Measurements from ENCODE around the gene PIM2.

The PIM2 gene

DNA sequence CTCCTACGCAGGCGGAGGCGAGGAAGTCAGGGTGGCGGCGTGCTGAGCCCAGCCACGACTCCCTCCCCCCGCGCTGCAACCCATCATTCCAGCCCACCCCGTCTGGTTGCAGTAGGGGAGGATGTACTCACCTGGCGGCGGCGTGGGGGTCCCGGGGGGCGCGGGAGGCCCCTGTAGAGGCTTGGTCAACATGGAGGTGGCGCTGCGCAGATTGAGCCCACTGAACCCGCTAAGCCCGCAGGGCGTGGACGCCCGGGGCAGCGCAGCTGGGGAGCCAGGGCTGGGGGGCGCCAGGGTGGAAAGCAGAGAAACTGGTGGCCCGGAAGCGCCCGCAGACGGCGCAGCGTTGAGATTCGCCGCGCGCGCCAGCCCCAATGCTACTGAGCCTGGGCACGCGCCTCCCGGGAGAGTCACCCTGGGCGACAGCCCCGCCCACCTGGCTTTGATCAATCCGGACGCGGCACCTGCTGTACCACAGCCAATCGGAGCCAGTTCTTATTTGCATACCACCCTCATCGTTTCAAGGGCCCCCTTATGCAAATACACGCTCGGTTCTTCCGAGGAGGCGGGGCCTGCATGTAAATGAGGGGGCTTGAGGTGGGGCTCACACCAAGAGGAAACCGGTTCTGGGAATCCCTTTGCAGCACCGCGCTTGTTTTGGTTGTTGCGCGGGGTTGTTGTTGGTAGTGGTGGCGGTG, at the start of gene PIM2:
PIM2 (minus strand) TSS at position 382 of the 698 bp plus-strand sequence; CDS start at position 192, 190 bp downstream.
- DNase-seq = peak; percentile 85

GRCh38 chrX:48968377-48968776, 49.6 kb upstream of the PIM2 start:
- no peak for DNase-seq

DNA sequence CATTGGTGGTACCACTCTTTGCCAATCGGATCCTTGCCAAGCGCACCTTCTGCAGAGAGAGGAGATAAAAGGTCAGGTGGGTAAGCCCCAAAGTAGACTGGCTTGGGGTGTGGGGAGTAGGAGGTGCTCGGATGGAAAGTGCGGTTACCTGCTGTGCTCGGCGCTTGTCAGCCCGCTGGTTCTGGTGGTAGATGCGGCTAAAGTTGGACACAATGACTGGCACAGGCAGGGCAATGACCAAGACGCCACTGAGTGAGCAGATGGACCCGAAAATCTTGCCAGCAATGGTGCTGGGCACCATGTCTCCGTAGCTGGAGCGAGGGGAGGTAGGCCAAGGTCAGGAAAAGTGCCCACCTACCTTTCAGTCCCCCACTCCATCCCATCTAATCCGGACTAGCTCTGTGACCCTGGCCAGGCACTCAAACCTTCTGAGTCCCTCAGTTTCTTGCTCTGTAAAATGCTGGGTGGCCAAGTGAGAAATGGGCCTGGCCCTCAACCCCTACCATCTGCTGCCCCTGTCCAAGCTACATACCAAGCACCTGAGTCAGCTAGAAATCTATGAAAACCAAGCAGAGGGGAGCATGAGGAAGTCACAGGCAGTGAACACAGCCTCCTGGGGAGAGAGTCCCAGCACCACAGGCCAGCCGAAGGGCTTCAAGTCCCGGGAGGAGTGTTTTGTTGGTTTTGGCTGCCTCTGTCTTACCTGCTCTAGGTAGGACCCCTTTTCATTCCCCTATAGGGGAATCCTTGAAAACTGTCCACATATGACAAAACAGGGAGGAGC, 48.2 kb upstream of the PIM2 start:
- no peak for DNase-seq

- no peak for DNase-seq
Measured at GRCh38 chrX:48965959-48966358, 47.1 kb upstream of the PIM2 start.

DNA sequence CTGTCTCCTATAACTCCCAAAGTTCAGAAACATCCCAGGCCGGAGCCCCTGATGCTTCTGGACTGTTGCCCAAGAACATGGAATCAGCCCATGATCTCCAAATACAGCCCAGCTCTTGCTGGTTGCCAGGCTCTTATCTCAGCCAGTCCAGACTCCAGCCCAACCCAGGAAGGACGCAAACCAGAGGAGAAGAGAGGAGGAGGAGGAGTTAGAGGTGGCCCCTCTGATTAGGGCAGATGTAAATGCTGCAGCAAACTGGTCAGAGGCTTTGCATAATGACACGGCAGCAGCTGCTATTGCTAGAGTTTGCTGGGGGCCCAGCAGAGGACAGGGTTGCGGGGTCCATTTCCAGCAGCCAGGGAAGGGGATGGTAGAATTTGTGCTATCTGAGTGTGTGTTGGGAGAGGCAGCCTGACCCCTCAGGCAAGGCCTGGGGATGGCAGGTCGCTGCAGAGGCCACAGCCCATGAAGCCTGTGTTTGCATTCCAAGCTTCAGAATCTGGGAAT, 42.8 kb upstream of the PIM2 start:
- DNase-seq = no peak

- DNase-seq = no peak
Measured at GRCh38 chrX:48960291-48960690, 41.5 kb upstream of the PIM2 start.

GRCh38 chrX:48958635-48959094, 39.8 kb upstream of the PIM2 start:
- no peak for DNase-seq

DNA sequence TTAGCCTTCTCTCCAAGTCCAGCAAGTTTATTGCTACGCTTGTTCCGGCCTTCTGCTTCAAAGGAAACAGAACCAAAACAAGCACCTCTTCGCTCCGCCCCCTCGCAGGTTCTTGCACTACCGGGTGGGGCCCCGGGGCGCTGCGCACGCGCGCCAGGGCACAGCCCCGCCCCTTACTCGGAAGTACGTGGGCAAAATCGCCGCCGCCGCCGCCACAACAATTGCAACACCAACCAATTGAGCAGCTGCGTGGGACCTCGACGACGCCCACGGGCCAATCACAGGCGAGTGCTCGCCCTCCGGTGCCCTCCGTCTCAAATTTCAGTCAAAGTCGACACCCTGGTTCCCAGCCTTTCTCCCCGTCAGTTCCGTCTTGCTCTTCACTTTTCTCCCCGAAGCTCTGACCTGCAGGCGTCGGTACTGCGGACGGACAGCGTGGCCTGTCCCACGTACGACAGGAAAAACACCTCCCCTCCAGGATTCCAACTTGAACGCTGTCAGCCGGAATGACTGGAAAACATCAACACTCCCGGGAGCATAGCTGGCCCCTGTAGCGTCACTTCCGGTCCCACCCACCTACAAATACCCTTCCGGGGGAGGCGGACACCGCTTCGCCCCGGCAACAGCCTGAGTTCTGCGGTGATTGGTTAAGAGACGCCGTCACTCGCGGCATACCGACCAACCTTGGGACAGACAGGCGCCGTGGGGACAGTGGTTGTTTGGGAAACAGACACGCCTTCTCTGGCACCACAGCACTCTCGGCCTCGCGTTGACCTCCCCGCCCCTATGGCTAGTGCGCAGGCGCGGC, 39.2 kb upstream of the PIM2 start:
- peak; percentile 92 for DNase-seq

- DNase-seq = no peak
Measured at GRCh38 chrX:48957477-48957826, 38.6 kb upstream of the PIM2 start, which contains the start of gene OTUD5. OTUD5 (minus strand) TSS chrX:48957607; CDS start chrX:48957570, 37 bp downstream.

DNA sequence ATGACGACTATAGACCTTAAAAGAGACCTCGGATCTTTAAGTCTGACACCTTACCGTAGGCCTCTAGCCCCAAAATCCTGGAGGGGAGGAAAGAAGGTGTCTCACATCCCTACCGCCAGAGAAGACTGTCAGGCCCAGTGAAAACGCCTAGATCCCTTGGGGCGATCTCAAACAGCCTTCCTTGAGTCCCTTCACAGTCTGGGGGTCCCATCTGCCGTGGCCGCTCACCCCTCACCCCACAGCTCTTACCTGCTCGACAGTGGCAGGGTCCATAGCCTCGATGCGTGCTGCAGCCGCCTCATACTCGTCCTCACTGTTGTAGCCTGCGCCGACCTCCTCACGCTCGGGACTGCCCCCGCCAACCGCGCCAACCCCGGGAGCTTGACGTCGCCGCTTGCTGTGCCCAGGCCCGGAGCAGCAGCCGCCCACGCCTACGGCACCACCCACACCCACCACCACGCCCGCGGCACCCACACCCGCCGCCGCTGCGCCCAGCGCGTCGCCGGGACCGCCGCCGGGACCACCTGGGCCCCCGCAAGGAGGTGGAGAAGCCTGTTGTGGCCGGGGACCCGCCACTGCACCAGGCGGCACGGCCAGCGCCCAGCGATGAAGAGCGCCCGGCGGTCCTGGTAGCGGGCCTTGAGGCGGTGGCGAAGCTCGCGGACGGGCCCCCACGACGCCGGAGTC, 38.0 kb upstream of the PIM2 start:
- DNase-seq = no peak

- DNase-seq = no peak
Measured at GRCh38 chrX:48948589-48948988, 29.8 kb upstream of the PIM2 start.

GRCh38 chrX:48945517-48946348, 26.9 kb upstream of the PIM2 start:
- no peak for DNase-seq

GRCh38 chrX:48942895-48943294, 24.1 kb upstream of the PIM2 start:
- DNase-seq = no peak

- DNase-seq = no peak
Measured at GRCh38 chrX:48940404-48940955, 21.7 kb upstream of the PIM2 start.

DNA sequence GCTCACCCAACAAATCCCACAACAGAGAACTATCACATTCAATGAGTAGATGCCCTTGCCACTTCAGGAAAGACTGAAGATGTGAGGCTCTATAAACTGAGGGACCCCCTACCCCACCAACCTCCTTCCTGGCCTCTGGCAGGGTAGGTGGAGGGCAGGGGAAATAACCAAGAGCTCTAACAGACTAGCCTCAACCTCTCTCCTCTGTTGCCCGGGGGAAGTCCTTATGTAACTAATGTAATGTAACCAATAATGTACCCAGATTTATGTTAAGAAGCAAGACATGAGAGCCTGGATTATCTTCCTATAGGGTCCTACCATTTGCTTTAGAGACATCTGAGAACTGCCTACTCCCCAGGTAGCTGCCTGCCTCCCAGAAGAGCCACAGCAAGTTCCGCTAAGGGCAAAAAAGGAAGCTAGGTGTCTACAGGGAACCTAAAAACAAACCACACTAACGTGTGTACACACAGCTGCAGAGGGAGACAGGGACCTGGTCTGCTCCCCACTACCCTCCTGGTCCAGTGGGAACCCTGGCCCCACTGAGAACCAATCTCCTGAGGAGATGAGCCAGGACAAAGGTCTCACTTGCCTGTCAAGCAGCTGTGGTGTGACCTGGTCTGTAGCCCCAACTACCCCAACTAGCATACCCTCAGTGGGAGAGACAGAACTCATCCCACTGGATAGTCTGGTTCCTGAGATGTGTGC, 20.9 kb upstream of the PIM2 start:
- DNase-seq = no peak

- no peak for DNase-seq
Measured at GRCh38 chrX:48938721-48939425, 20.0 kb upstream of the PIM2 start.

DNA sequence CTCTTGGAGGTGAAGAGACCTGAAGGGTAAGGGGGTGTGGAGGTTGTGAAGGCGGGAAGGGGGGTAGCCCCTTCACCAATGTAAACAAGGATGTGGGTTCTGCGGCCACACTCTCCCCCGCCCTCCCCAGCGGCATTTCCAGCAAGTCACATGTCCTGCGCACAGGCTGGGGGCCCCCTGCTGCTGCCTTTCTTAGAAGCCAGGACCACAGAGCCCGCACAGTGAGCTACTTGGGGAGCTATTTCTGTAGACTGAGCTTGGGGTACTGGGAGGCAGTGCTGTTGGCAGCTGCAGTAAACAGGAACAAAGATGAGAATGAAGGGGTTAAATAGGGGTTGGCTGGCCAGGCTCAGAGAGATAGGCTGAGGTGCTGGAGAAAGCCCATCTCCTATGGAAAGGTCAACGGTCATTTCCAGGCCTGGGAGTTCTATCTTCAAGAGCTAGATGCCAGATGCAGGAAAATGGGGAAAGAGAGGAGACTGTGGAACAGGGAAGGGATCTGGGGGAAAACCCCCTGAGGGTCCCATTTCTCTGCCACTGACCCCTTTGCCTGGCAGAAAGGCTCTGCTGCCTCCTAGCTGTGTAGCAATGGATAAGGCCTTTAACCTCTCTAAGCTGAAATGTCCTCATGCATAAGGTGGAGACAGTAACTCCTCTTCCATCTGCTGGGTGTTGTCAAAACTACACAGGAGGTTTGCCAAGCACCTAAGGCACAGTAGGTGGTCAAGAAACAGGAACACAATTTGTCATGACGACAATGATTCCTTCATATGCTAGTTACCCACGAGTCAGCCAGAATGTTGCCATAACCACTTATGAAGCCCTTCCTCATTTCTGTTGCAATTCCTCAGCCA, 18.5 kb upstream of the PIM2 start:
- DNase-seq = peak; percentile 62

DNA sequence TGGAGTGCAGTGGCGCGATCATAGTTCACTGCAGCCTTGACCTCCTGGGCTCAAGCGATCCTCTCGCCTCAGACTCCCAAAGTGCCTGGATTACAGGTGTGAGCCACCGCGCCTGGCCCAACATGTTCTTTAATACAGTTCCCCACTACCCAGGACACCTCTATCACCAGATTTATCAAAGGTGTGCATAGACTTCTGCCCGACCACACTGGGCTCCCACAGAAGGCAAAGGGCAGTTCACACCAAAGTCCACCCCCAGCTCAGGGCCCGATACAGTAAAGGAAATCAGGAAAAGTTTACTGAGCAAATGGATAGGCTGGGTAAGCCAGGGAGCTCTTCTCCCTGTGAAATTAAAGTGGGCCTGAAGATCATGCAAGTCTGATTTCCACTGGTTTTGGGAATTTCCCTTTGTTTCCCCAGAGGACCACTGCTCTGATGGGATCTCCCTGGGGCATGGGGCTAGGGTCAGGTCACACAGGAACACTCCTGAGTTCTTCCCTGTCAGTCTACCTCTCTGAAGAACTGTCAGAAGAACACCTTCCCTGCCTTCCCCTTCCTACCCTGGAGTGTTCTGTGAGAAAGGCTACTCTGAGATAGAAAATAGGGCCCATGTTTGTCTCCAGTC, 17.7 kb upstream of the PIM2 start:
- DNase-seq = no peak

GRCh38 chrX:48935301-48935670, 16.5 kb upstream of the PIM2 start:
- no peak for DNase-seq

Data from GDM1 (cell line).